ENCODE measurements around the gene HIPK2. TPM values are rescaled to one million over a fixed set of nuclear protein-coding genes. Genes with fewer than 3 reads are reported as not detected.
A peak's percentile ranks its signal among the peaks of the same experiment; 100 is the strongest.

HIPK2 gene
- polyA plus RNA-seq, 2 of the 4 experiments (the other 2 are of a cell fraction): 11.3 to 12.1 TPM

DNA sequence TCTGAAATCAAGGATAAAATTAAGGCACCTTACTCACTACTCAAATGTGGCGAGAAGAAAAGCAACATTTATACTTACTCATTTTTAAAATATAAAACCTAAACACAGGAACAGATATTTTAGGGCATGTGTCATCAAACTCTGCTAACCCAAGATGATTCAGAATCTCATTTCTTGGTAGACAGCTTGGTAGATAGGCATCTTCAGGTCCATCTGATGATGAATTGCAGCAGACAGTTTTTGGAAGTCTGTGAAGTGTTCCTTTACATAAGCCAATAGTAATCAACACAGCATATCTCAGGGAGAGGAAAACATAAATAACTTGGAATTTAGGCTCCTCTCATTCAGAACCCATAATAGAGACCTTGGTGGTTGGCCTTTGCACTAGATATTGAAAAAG lies 3.4 kb downstream of the HIPK2 start:
- CTCF ChIA-PET: interaction anchor here (0.9 to 3.1 kb wide), 7 partner anchors 9 to 228 kb away, joined by 3 to 14 read pairs (median 4); no protein-coding TSS in a partner anchor
- H3K4me1 ChIP-seq: peaks cover 59% of the 10 kb centered on the region
- DNase-seq (ENCODE audit: low read depth in 1 of 2, low spot score in 1 of 2) (no peak), ATAC-seq (no peak), FAIRE-seq (no peak)
- H3K4me3 ChIP-seq: no peak overlapping the region
- 17% methylated on average over 1 of the region's 1 CpG for WGBS (ENCODE audit: missing lambda C conversion rate)
- POLR2A ChIA-PET: no interaction called here
- TF ChIP-seq GATA3 (IDR thresholded peaks at IDR 0.05; ENCODE audit: borderline replicate concordance): peak; percentile 63; the same call in 1 of the 2 replicates
- peak; percentile 43; the same call in 1 of the 2 replicates for TF ChIP-seq FOSL2 (IDR thresholded peaks at IDR 0.05)
- TF ChIP-seq FOSL2 (CRISPR knock-in tag; IDR thresholded peaks at IDR 0.05): no peak; the same call in 1 of the 2 replicates
- no peak for TF ChIP-seq FOXS1 (CRISPR knock-in tag; IDR thresholded peaks at IDR 0.05)
- TF ChIP-seq JUNB (IDR thresholded peaks at IDR 0.05): 0 out of 2 replicates have a peak, but pooled peaks have one; percentile 51
- H3K9me3 ChIP-seq: no peaks in the 10 kb centered on the region
- H3K27ac ChIP-seq: peak overlapping the region; percentile 97 to 100; a peak in 5 of 6 replicates
- H3K4me2 ChIP-seq: peak overlapping the region; percentile 96

DNA sequence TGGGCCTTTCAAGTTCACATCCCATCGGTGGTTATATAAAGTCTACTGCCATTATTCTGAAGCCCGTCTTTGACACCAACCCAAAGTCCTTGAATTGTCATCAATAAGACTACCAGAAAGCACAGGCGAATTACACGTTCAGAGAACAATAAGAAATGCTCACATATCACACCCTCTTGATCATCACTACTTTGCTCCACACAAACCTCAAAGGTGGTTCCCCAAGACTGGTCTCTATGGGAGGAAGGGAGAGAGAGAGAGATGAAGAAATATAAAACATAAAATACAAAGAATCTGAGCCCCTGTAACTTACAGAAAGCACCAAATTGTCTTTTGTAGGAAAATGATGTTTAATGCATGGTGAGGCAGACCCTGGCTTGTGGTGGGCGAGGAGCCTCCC lies 4.4 kb downstream of the HIPK2 start:
- H3K27ac ChIP-seq: peak overlapping the region; percentile 97 to 100; a peak in 5 of 6 replicates
- peak overlapping the region; percentile 96 for H3K4me2 ChIP-seq
- DNase-seq (ENCODE audit: low read depth in 1 of 2, low spot score in 1 of 2) (no peak), ATAC-seq (no peak), FAIRE-seq (no peak)
- H3K9me3 ChIP-seq: no peaks in the 10 kb centered on the region
- H3K4me3 ChIP-seq: no peak overlapping the region
- CTCF ChIA-PET: interaction anchor here (1.0 to 5.9 kb wide), 5 partner anchors 10 to 229 kb away, joined by 3 to 36 read pairs (median 7); no protein-coding TSS in a partner anchor
- no peak for TF ChIP-seq JUN (IDR thresholded peaks at IDR 0.05)
- TF ChIP-seq ZC3H11A (IDR thresholded peaks at IDR 0.05): no peak
- no peak for TF ChIP-seq MAX (IDR thresholded peaks at IDR 0.05)
- TF ChIP-seq JUNB (IDR thresholded peaks at IDR 0.05): no peak
- TF ChIP-seq EHMT2 (IDR thresholded peaks at IDR 0.05; ENCODE audit: low read depth): no peak
- POLR2A ChIA-PET: no interaction called here
- peaks cover 55% of the 10 kb centered on the region for H3K4me1 ChIP-seq
- 92% methylated on average over 5 of the region's 5 CpGs for WGBS (ENCODE audit: missing lambda C conversion rate)

GRCh38 chr7:139772873-139773272 lies 4.9 kb downstream of the HIPK2 start:
- POLR2A ChIA-PET: interaction anchor here (0.6 kb wide), 1 partner anchor 71 kb away, joined by 3 read pairs; no protein-coding TSS in a partner anchor
- FAIRE-seq: no peak

More at GRCh38 chr7:139772873-139773272, 4.9 kb downstream of the HIPK2 start:
- TF ChIP-seq, protein P1, sequence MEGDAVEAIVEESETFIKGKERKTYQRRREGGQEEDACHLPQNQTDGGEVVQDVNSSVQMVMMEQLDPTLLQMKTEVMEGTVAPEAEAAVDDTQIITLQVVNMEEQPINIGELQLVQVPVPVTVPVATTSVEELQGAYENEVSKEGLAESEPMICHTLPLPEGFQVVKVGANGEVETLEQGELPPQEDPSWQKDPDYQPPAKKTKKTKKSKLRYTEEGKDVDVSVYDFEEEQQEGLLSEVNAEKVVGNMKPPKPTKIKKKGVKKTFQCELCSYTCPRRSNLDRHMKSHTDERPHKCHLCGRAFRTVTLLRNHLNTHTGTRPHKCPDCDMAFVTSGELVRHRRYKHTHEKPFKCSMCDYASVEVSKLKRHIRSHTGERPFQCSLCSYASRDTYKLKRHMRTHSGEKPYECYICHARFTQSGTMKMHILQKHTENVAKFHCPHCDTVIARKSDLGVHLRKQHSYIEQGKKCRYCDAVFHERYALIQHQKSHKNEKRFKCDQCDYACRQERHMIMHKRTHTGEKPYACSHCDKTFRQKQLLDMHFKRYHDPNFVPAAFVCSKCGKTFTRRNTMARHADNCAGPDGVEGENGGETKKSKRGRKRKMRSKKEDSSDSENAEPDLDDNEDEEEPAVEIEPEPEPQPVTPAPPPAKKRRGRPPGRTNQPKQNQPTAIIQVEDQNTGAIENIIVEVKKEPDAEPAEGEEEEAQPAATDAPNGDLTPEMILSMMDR (IDR thresholded peaks at IDR 0.05): no peak
- TF ChIP-seq HMGXB4 (CRISPR knock-in tag; IDR thresholded peaks at IDR 0.05; ENCODE audit: borderline replicate concordance) (no peak), ZSCAN20 (CRISPR knock-in tag; IDR thresholded peaks at IDR 0.05) (no peak), MAZ (IDR thresholded peaks at IDR 0.05; ENCODE audit: borderline replicate concordance, low read depth, low read length) (no peak), HOXB13 (CRISPR knock-in tag; IDR thresholded peaks at IDR 0.05; ENCODE audit: low read depth) (no peak), HDAC2 (IDR thresholded peaks at IDR 0.05) (no peak), MAX (IDR thresholded peaks at IDR 0.05) (no peak), TP53 (CRISPR knock-in tag; IDR thresholded peaks at IDR 0.05) (no peak), POLR2AphosphoS2 (conservative IDR thresholded peaks at IDR 0.05; ENCODE audit: low read length) (no peak), POLR2A (IDR thresholded peaks at IDR 0.05; ENCODE audit: low read length) (no peak), CHD2 (IDR thresholded peaks at IDR 0.05; ENCODE audit: low read length, partially characterized antibody) (no peak), SREBF2 (IDR thresholded peaks at IDR 0.05) (no peak), FOXS1 (CRISPR knock-in tag; IDR thresholded peaks at IDR 0.05) (no peak)
- TF ChIP-seq, protein P2, sequence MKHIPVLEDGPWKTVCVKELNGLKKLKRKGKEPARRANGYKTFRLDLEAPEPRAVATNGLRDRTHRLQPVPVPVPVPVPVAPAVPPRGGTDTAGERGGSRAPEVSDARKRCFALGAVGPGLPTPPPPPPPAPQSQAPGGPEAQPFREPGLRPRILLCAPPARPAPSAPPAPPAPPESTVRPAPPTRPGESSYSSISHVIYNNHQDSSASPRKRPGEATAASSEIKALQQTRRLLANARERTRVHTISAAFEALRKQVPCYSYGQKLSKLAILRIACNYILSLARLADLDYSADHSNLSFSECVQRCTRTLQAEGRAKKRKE (CRISPR knock-in tag; IDR thresholded peaks at IDR 0.05; ENCODE audit: low read depth): no peak
- ATAC-seq (no peak), DNase-seq (ENCODE audit: low read depth in 1 of 2, low spot score in 1 of 2) (no peak)
- WGBS (ENCODE audit: missing lambda C conversion rate): 85% methylated on average over 6 of the region's 6 CpGs
- CTCF ChIA-PET: interaction anchor here (1.0 to 5.9 kb wide), 5 partner anchors 9 to 274 kb away, joined by 3 to 36 read pairs (median 7); no protein-coding TSS in a partner anchor
- Histone ChIP-seq H3K27ac (peak overlapping the region; percentile 97 to 100; a peak in 5 of 6 replicates), H3K9me3 (no peaks in the 10 kb centered on the region), H3K4me2 (peak overlapping the region; percentile 96), H3K4me3 (no peak overlapping the region), H3K4me1 (peaks cover 55% of the 10 kb centered on the region)

Measured in A549 (cell line).